K562 (cell line): Measurements from ENCODE around the gene RHOU. TPM values are rescaled to one million over a fixed set of nuclear protein-coding genes. Genes with fewer than 3 reads are reported as not detected.

Source experiments
- ATAC-seq: fragments of 200-7000 bp; cut with Tn5 transposase; 3 replicates; pipeline ENCODE4 v1.9.1; 2020; ENCODE audit warnings: moderate library complexity
- BruUV-seq: library from RNA; stranded (reverse); fragments of 400-500 nt; replicated peaks from 2 replicates; lab custom pipeline; 2021; lab: Mats Ljungman, UMichigan
- CTCF ChIA-PET: fragments of 300-600 bp; formaldehyde crosslinking; extraction: SDS; loops from one replicate; lab custom pipeline; 2021; ENCODE audit warnings: low intra/inter-chr PET ratio; lab: Yijun Ruan, JAX
- POLR2A ChIA-PET: fragments of 300-600, 350-650 bp; sonication (Branson Sonifier 250); formaldehyde crosslinking; extraction: SDS; loops from one replicate; lab custom pipeline; 2021; ENCODE audit warnings: antibody characterized with exemption, inconsistent platforms; lab: Yijun Ruan, JAX
- DNase-seq, 4 experiments: peaks; one replicate each; pipeline versions ENCODE4 v3.0.0 to v3.0.0-alpha.2; 2011 to 2018; ENCODE audit warnings: low spot score in 3 of 4, mixed read lengths in 3 of 4; ENCODE audit errors: extremely low read depth in 1 of 4
- FAIRE-seq: peaks from 2 replicates; lab custom pipeline; 2011; peaks lifted over from hg19 to GRCh38; lab: Jason Lieb, UNC
- H2AFZ ChIP-seq: 2 replicates; pipeline ENCODE4 v1.6.0; 2011; ENCODE audit warnings: low read depth, low read length, control low read depth, inconsistent platforms
- H3K27ac ChIP-seq: fragments of 200-600 bp; 3 replicates; pipeline ENCODE4 v1.8.0; 2011; ENCODE audit warnings: low read depth, mild to moderate bottlenecking, control low read depth, inconsistent platforms, low read length, moderate library complexity, mixed read lengths; ENCODE audit errors: extremely low read depth
- H3K27me3 ChIP-seq, 2 experiments: fragments of 300-600 bp in 1 of 2; 2 replicates in 1 of 2; 3 replicates in 1 of 2; pipeline versions ENCODE4 v1.6.0 to v1.8.0; 2011; ENCODE audit warnings: inconsistent platforms in 2 of 2, low read length in 2 of 2, mild to moderate bottlenecking in 1 of 2, mixed read lengths in 1 of 2, moderate library complexity in 1 of 2; ENCODE audit not compliant: control insufficient read depth in 2 of 2, insufficient read depth in 2 of 2
- H3K36me3 ChIP-seq: fragments of 300-600 bp; 3 replicates; pipeline ENCODE4 v1.8.0; 2011; ENCODE audit warnings: mild to moderate bottlenecking, low read length, inconsistent platforms; ENCODE audit not compliant: control insufficient read depth, insufficient read depth
- H3K4me1 ChIP-seq, 2 experiments: fragments of 200-600 bp in 1 of 2; replicated peaks in 1 of 2; 2 replicates in 1 of 2; 3 replicates in 1 of 2; pipeline versions ENCODE4 v1.5.1 to v1.8.0; 2011; ENCODE audit warnings: inconsistent platforms in 2 of 2, low read length in 2 of 2, mild to moderate bottlenecking in 1 of 2, mixed read lengths in 1 of 2, moderate library complexity in 1 of 2; ENCODE audit not compliant: control insufficient read depth in 2 of 2, insufficient read depth in 2 of 2
- H3K4me2 ChIP-seq: 2 replicates; pipeline ENCODE4 v1.6.1; 2011; ENCODE audit warnings: low read length, control low read depth, inconsistent platforms, mixed read lengths; ENCODE audit not compliant: insufficient read depth
- H3K4me3 ChIP-seq: fragments of 200-600 bp; sonication (generic), shearing (Covaris generic); 2 replicates; pipeline ENCODE4 v1.5.1; 2016; ENCODE audit warnings: control low read depth, inconsistent platforms
- H3K79me2 ChIP-seq: fragments of 200-600 bp; 3 replicates; pipeline ENCODE4 v1.8.0; 2011; ENCODE audit warnings: low read length, inconsistent platforms; ENCODE audit not compliant: control insufficient read depth, insufficient read depth
- H3K9ac ChIP-seq, 2 experiments: 2 replicates each; pipeline versions ENCODE4 v1.6.0 to v1.6.1; 2011; ENCODE audit warnings: low read depth in 2 of 2, low read length in 2 of 2, control low read depth in 1 of 2, inconsistent platforms in 1 of 2, mild to moderate bottlenecking in 1 of 2, mixed read lengths in 1 of 2; ENCODE audit not compliant: insufficient read depth in 1 of 2
- H3K9me1 ChIP-seq: one replicate; pipeline ENCODE4 v1.6.0; 2011; ENCODE audit warnings: inconsistent platforms, mild to moderate bottlenecking, low read length, moderate library complexity; ENCODE audit not compliant: control insufficient read depth, insufficient read depth
- H3K9me3 ChIP-seq: replicated peaks from 2 replicates; pipeline ENCODE4 v1.5.1; 2011; ENCODE audit warnings: low read depth, low read length, inconsistent platforms; ENCODE audit not compliant: control insufficient read depth, insufficient read depth
- H4K20me1 ChIP-seq: replicated peaks from 2 replicates; pipeline ENCODE4 v1.6.1; 2011; ENCODE audit warnings: low read length, inconsistent platforms, mixed read lengths; ENCODE audit not compliant: control insufficient read depth, insufficient read depth
- JUNB ChIP-seq: fragments of 450-650 bp; formaldehyde crosslinking; conservative IDR thresholded peaks from 2 replicates; pipeline ENCODE4 v1.4.0; 2020; ENCODE audit warnings: mild to moderate bottlenecking
- KLF13 ChIP-seq: fragments of 450-650 bp; IDR thresholded peaks from 2 replicates; pipeline ENCODE4 v1.6.1; 2016; ENCODE audit warnings: missing genetic modification characterization, low read depth, mild to moderate bottlenecking, missing compliant biosample characterization, moderate library complexity, borderline replicate concordance
- PKNOX1 ChIP-seq: fragments of 450-650 bp; IDR thresholded peaks from 2 replicates; pipeline ENCODE4 v1.6.1; 2016
- SNRNP70 ChIP-seq: fragments of 200-400 bp; formaldehyde crosslinking; optimal IDR thresholded peaks from 2 replicates; pipeline ENCODE3; 2017; ENCODE audit warnings: low read depth, low read length
- THRAP3 ChIP-seq: fragments of 450-650 bp; IDR thresholded peaks from 2 replicates; pipeline ENCODE4 v1.6.1; 2016; ENCODE audit warnings: mild to moderate bottlenecking, inconsistent platforms, borderline replicate concordance
- ZNF146 ChIP-seq: IDR thresholded peaks from one replicate; pipeline ENCODE4 v1.6.1; 2018; ENCODE audit warnings: missing compliant biosample characterization; ENCODE audit not compliant: unreplicated experiment
- ZNF174 ChIP-seq: fragments of 250-450 bp; sonication (Bioruptor Pico); IDR thresholded peaks from 2 replicates; pipeline ENCODE4 v1.4.0; 2020; ENCODE audit warnings: mild to moderate bottlenecking
- ZNF445 ChIP-seq: fragments of 250-450 bp; sonication (Bioruptor Pico); IDR thresholded peaks from 2 replicates; pipeline ENCODE4 v1.4.0; 2020; ENCODE audit warnings: low read depth, mild to moderate bottlenecking, moderate library complexity
- WGBS: fragments of 100-300 bp; shearing (Covaris generic); methylation state at CpG from one replicate; pipeline ENCODE4 v1.1.6; 2016; ENCODE audit warnings: low coverage, mixed read lengths; ENCODE audit not compliant: insufficient coverage; ENCODE audit errors: missing lambda C conversion rate; 5-methylcytosine and 5-hydroxymethylcytosine counted together
- in situ Hi-C: fragments of 300-500 bp; cut with MboI; formaldehyde crosslinking; loops from 4 replicates; pipeline ENCODE4 v1.15.0; 2018; ENCODE audit warnings: inconsistent platforms, mixed read lengths
- intact Hi-C: fragments of 100-400 bp; cut with micrococcal nuclease; formaldehyde crosslinking; loops from 2 replicates; pipeline ENCODE4 v1.14.2; 2022
- polyA plus RNA-seq, 8 experiments: library from polyadenylated mRNA; depleted of rRNA in 4 of 8; stranded (reverse) in 5 of 8; unstranded in 3 of 8; fragments of >200 nt; fragmentation: Nextera tagmentation in 2 of 8; fragmentation: Illumina TruSeq in 1 of 8; extraction: Ambion mirVana in 2 of 8; extraction: Trizol in 1 of 8; gene quantifications; 2 replicates each; pipeline versions ENCODE4 v1.2.1 to v1.2.3, GENCODE V29; 2011 to 2014; ENCODE audit warnings: inconsistent platforms in 1 of 8, missing spikeins in 1 of 8
- total RNA-seq, 7 experiments: library from RNA; depleted of rRNA in 6 of 7; stranded (reverse); fragments of >200 nt in 6 of 7; fragmentation: Illumina TruSeq in 2 of 7; extraction: Trizol in 2 of 7; gene quantifications; 2 replicates each; pipeline versions ENCODE4 v1.2.1 to v1.2.3, GENCODE V29; 2011 to 2021; ENCODE audit warnings: low replicate concordance in 1 of 7

RHOU gene
- total and polyA plus RNA-seq, 9 of the 15 experiments (the other 6 are each of a cell fraction or from before 2014, with no cell fraction given), result 0.07 TPM; not detected in 8

GRCh38 chr1:228781161-228781808 lies 46.0 kb downstream of the RHOU start:
- Histone ChIP-seq H3K27me3 (peaks cover 3 to 24% of the 10 kb centered on the region in 2 experiments; a peak in 3 of 5 replicates), H3K79me2 (no peaks in the 10 kb centered on the region), H3K9me3 (no peaks in the 10 kb centered on the region), H3K4me3 (no peak overlapping the region), H4K20me1 (no peaks in the 10 kb centered on the region), H2AFZ (no peak overlapping the region), H3K27ac (no peak overlapping the region), H3K4me1 (no peaks in the 10 kb centered on the region), H3K9me1 (no peaks in the 10 kb centered on the region)
- ChIA-PET POLR2A (interaction anchor here (0.6 kb wide), 1 partner anchor 28 kb away, joined by 3 read pairs; no protein-coding TSS in a partner anchor), CTCF (no interaction called here)
- ATAC-seq, result no peak
- no peak for FAIRE-seq
- intact Hi-C loops (no loop called here), in situ Hi-C loops (no loop called here)
- under 1% methylated on average over 8 of the region's 8 CpGs for WGBS
- TF ChIP-seq PKNOX1, result no peak
- TF ChIP-seq THRAP3, result no peak
- no peak for TF ChIP-seq KLF13
- TF ChIP-seq ZNF146 (CRISPR knock-in tag), result no peak
- TF ChIP-seq ZNF445 (CRISPR knock-in tag), result no peak
- no peak for TF ChIP-seq JUNB (CRISPR knock-in tag)
- no peak for TF ChIP-seq ZNF174 (CRISPR knock-in tag)
- no peak for TF ChIP-seq SNRNP70
- TF ChIP-seq, all 486 proteins: peak for 0
- Histone ChIP-seq H3K36me3 (no peaks in the 10 kb centered on the region), H3K4me2 (no peak overlapping the region), H3K9ac (no peak overlapping the region)
- no peak for DNase-seq
- no TSS peak for BruUV-seq
